ENCODE results near the gene PATJ. TPM values are rescaled to one million over a fixed set of nuclear protein-coding genes. Genes with fewer than 3 reads are reported as not detected.
"Not testable (repeated sequence)": the region's sequence is repeated elsewhere in the genome, so short reads cannot be mapped to it uniquely, and the experiment has no call there.

PATJ gene
- total RNA-seq, 1 donor from 2014 or later, result 11.3 TPM

DNA sequence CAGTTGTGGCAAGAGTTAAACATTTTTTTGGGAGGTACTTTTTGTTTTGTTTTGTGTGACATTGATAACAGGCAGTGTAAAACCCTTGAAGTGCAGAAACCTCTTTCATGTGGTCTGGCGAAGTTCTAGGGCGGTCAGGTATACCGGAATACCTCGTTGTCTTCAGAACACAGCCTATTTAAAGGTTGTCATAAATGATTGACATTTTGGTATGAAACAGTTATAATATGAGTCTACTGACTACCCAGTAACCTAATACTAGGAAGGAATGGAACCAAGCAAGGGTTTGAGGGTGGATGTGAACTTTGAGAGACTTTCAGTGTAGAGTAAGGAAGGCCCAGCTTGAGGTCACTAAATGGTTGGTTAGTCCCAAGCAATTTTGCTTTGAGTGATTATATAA is 40.5 kb downstream of the PATJ start:
- no peak overlapping the region for H3K4me3 Mint-ChIP-seq (ENCODE audit: unreplicated experiment)
- TF ChIP-seq, protein P1, sequence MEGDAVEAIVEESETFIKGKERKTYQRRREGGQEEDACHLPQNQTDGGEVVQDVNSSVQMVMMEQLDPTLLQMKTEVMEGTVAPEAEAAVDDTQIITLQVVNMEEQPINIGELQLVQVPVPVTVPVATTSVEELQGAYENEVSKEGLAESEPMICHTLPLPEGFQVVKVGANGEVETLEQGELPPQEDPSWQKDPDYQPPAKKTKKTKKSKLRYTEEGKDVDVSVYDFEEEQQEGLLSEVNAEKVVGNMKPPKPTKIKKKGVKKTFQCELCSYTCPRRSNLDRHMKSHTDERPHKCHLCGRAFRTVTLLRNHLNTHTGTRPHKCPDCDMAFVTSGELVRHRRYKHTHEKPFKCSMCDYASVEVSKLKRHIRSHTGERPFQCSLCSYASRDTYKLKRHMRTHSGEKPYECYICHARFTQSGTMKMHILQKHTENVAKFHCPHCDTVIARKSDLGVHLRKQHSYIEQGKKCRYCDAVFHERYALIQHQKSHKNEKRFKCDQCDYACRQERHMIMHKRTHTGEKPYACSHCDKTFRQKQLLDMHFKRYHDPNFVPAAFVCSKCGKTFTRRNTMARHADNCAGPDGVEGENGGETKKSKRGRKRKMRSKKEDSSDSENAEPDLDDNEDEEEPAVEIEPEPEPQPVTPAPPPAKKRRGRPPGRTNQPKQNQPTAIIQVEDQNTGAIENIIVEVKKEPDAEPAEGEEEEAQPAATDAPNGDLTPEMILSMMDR (IDR thresholded peaks at IDR 0.05), result no peak
- no peaks in the 10 kb centered on the region for H3K9me3 Mint-ChIP-seq (ENCODE audit: unreplicated experiment)
- H3K36me3 Mint-ChIP-seq (ENCODE audit: unreplicated experiment), result peaks cover 2% of the 10 kb centered on the region
- no peaks in the 10 kb centered on the region for H3K27me3 Mint-ChIP-seq (ENCODE audit: unreplicated experiment)
- no peak for DNase-seq (ENCODE audit: extremely low spot score, unreplicated experiment)
- H3K27ac Mint-ChIP-seq (ENCODE audit: unreplicated experiment), result no peak overlapping the region
- no peaks in the 10 kb centered on the region for H3K4me1 Mint-ChIP-seq (ENCODE audit: unreplicated experiment)

DNA sequence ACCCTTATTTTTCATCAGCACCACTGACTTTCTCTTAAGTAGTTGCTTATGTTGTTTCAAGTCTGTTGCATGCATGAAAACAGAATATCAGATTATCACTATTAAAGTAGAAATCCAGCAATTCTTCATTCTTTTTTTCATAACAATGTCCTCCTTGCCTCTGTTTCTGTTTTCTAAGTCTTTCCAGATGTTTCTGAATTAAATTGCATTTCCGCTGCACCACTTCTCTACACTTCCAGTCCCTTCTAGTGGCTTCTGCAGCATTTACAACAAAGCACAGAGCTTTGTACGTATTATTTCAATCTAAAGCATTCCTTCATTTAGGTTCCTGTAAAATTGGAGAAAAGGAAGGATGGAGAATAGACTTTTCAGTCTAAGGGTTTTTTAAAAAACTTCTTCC is 42.4 kb downstream of the PATJ start:
- TF ChIP-seq, protein P1 (IDR thresholded peaks at IDR 0.05), result no peak
- Mint-ChIP-seq H3K4me3 (ENCODE audit: unreplicated experiment) (no peak overlapping the region), H3K36me3 (ENCODE audit: unreplicated experiment) (peaks cover 3% of the 10 kb centered on the region), H3K27me3 (ENCODE audit: unreplicated experiment) (no peaks in the 10 kb centered on the region), H3K27ac (ENCODE audit: unreplicated experiment) (no peak overlapping the region), H3K4me1 (ENCODE audit: unreplicated experiment) (no peaks in the 10 kb centered on the region), H3K9me3 (ENCODE audit: unreplicated experiment) (no peaks in the 10 kb centered on the region)
- DNase-seq (ENCODE audit: extremely low spot score, unreplicated experiment), result no peak

DNA sequence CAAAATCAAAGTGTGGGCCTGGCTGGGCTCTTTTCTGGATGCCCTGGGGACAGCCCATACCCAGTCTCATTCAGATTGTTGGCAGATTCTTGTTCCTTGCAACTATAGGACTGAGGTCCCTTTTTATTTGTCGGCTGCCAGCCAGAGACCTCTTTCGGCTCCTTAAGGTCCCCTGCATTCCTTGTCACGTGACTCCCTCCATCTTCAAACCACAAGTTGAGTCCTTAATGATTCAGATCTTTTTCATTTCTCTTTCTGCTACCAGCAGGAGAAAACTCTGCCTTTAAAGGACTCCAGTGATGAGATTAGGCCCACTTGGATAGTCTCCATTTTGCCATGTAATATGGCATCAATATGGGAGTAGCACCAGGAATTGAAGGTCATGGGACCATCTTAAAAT is 48.6 kb downstream of the PATJ start:
- TF ChIP-seq, protein P1 (IDR thresholded peaks at IDR 0.05), result no peak
- Mint-ChIP-seq H3K27me3 (ENCODE audit: unreplicated experiment) (no peaks in the 10 kb centered on the region), H3K4me1 (ENCODE audit: unreplicated experiment) (no peaks in the 10 kb centered on the region), H3K36me3 (ENCODE audit: unreplicated experiment) (peaks cover 3% of the 10 kb centered on the region), H3K4me3 (ENCODE audit: unreplicated experiment) (no peak overlapping the region), H3K9me3 (ENCODE audit: unreplicated experiment) (no peaks in the 10 kb centered on the region), H3K27ac (ENCODE audit: unreplicated experiment) (no peak overlapping the region)
- no peak for DNase-seq (ENCODE audit: extremely low spot score, unreplicated experiment)

DNA sequence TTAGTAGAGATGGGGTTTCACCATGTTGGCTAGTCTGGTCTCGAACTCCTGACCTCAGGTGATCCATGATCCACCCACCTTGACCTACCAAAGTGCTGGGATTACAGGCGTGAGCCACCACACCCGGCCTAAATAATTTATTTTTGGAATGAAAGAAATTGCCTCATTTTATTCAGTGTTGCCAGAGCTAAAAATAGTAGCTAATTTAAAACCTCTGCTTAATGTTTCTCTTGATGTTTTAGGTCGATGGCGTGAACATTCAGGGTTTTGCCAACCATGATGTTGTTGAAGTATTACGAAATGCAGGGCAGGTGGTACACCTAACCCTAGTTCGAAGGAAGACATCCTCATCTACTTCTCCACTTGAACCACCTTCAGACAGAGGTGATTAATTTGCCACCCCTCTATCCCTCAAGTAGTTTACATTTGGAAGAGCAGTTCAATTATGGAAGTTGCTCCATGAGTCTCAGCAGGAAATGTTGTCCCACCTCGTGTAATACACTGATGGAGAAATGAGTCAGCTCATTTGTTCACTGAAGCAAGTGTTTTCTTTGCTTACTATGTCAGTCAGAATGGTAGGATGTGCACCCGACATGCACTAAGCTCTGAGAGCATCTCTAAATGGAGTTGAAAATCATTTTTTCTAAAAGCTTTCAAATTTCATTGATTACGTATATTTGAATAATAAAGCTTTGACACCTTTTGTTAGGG is 54.9 kb downstream of the PATJ start:
- no peak for DNase-seq (ENCODE audit: extremely low spot score, unreplicated experiment)

DNA sequence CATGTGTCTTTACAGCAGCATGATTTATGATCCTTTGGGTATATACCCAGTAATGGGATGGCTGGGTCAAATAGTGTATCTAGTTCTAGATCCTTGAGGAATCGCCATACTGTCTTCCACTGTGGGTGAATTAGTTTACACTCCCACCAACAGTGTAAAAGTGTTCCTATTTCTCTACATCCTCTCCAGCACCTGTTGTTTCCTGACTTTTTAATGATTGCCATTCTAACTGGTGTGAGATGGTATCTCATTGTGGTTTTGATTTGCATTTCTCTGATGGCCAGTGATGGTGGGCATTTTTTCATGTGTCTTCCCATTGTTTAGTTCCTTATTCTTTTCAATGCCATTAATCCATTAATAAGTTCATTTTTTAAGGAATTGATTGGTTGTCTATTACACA is 58.8 kb downstream of the PATJ start:
- H3K36me3 Mint-ChIP-seq (ENCODE audit: unreplicated experiment), result peaks cover 14% of the 10 kb centered on the region
- not testable (repeated sequence) for H3K27ac Mint-ChIP-seq (ENCODE audit: unreplicated experiment); H3K27me3 Mint-ChIP-seq (ENCODE audit: unreplicated experiment); H3K4me3 Mint-ChIP-seq (ENCODE audit: unreplicated experiment); H3K4me1 Mint-ChIP-seq (ENCODE audit: unreplicated experiment); H3K9me3 Mint-ChIP-seq (ENCODE audit: unreplicated experiment); DNase-seq (ENCODE audit: extremely low spot score, unreplicated experiment)

More for the DNA sequence above, 54.9 kb downstream of the PATJ start:
- Mint-ChIP-seq H3K27ac (ENCODE audit: unreplicated experiment) (no peak overlapping the region), H3K36me3 (ENCODE audit: unreplicated experiment) (peaks cover 11% of the 10 kb centered on the region), H3K4me1 (ENCODE audit: unreplicated experiment) (no peaks in the 10 kb centered on the region), H3K4me3 (ENCODE audit: unreplicated experiment) (no peak overlapping the region), H3K27me3 (ENCODE audit: unreplicated experiment) (no peaks in the 10 kb centered on the region), H3K9me3 (ENCODE audit: unreplicated experiment) (no peaks in the 10 kb centered on the region)
- TF ChIP-seq, protein P1 (IDR thresholded peaks at IDR 0.05), result no peak
